ENCODE measurements around the gene RIPPLY3.
"Not testable (repeated sequence)": the region's sequence is repeated elsewhere in the genome, so short reads cannot be mapped to it uniquely, and the experiment has no call there.

RIPPLY3 gene

GRCh38 chr21:37041706-37042271 lies 35.3 kb downstream of the RIPPLY3 start:
- no peak for DNase-seq (ENCODE audit: low spot score)
- TF ChIP-seq CTCF (IDR thresholded peaks at IDR 0.05; ENCODE audit: borderline replicate concordance, control extremely low read depth, extremely low read depth, insufficient read depth, missing control alignments), result no peak

GRCh38 chr21:37043818-37044217 lies 37.3 kb downstream of the RIPPLY3 start:
- in situ Hi-C loops (cut with MboI; ENCODE audit: low sequenced_read_pairs, unreplicated experiment), result no loop called here
- DNase-seq (ENCODE audit: low spot score), result no peak
- no peak for TF ChIP-seq CTCF (IDR thresholded peaks at IDR 0.05; ENCODE audit: borderline replicate concordance, control extremely low read depth, extremely low read depth, insufficient read depth, missing control alignments)

More at GRCh38 chr21:37041706-37042271, 35.3 kb downstream of the RIPPLY3 start:
- in situ Hi-C loops (cut with MboI; ENCODE audit: low sequenced_read_pairs, unreplicated experiment), result no loop called here

- in situ Hi-C loops (cut with MboI; ENCODE audit: low sequenced_read_pairs, unreplicated experiment), result no loop called here
- no peak for TF ChIP-seq CTCF (IDR thresholded peaks at IDR 0.05; ENCODE audit: borderline replicate concordance, control extremely low read depth, extremely low read depth, insufficient read depth, missing control alignments)
- no peak for DNase-seq (ENCODE audit: low spot score)
Observed at GRCh38 chr21:37044643-37045042, 38.1 kb downstream of the RIPPLY3 start.

GRCh38 chr21:37045149-37045548 lies 38.6 kb downstream of the RIPPLY3 start:
- no peak for TF ChIP-seq CTCF (IDR thresholded peaks at IDR 0.05; ENCODE audit: borderline replicate concordance, control extremely low read depth, extremely low read depth, insufficient read depth, missing control alignments)
- in situ Hi-C loops (cut with MboI; ENCODE audit: low sequenced_read_pairs, unreplicated experiment), result no loop called here
- no peak for DNase-seq (ENCODE audit: low spot score)

GRCh38 chr21:37045556-37045955 lies 39.1 kb downstream of the RIPPLY3 start:
- TF ChIP-seq CTCF (IDR thresholded peaks at IDR 0.05; ENCODE audit: borderline replicate concordance, control extremely low read depth, extremely low read depth, insufficient read depth, missing control alignments), result no peak
- DNase-seq (ENCODE audit: low spot score), result no peak
- in situ Hi-C loops (cut with MboI; ENCODE audit: low sequenced_read_pairs, unreplicated experiment), result no loop called here

GRCh38 chr21:37047079-37047478 lies 40.6 kb downstream of the RIPPLY3 start:
- in situ Hi-C loops (cut with MboI; ENCODE audit: low sequenced_read_pairs, unreplicated experiment), result no loop called here
- no peak for TF ChIP-seq CTCF (IDR thresholded peaks at IDR 0.05; ENCODE audit: borderline replicate concordance, control extremely low read depth, extremely low read depth, insufficient read depth, missing control alignments)
- no peak for DNase-seq (ENCODE audit: low spot score)

- in situ Hi-C loops (cut with MboI; ENCODE audit: low sequenced_read_pairs, unreplicated experiment); DNase-seq (ENCODE audit: low spot score): not testable (repeated sequence)
Observed at GRCh38 chr21:37049741-37050140, 43.2 kb downstream of the RIPPLY3 start.

All from GM13976 (cell line).